DND-41 (cell line): ENCODE results near the gene ACSF3.

Experiments
- ATAC-seq: fragments of 200-7000 bp; cut with Tn5 transposase; 3 replicates; pipeline ENCODE4 v1.9.1; 2021; ENCODE audit warnings: low read depth; ENCODE audit not compliant: insufficient read depth
- DNase-seq: peaks from one replicate; pipeline ENCODE4 v3.0.0-alpha.2; 2020
- H2AFZ ChIP-seq: 2 replicates; pipeline ENCODE4 v1.6.0; 2012; ENCODE audit warnings: low read depth, low read length
- H3K27ac ChIP-seq: 2 replicates; pipeline ENCODE4 v1.5.1; 2012; ENCODE audit warnings: low read length, inconsistent platforms
- H3K27me3 ChIP-seq: fragments of 200-600 bp; sonication (generic); 2 replicates; pipeline ENCODE4 v1.6.0; 2012; ENCODE audit warnings: low read length, mild to moderate bottlenecking, inconsistent platforms; ENCODE audit not compliant: insufficient read depth, poor library complexity
- H3K36me3 ChIP-seq: 2 replicates; pipeline ENCODE4 v1.5.1; 2012; ENCODE audit warnings: low read length, inconsistent platforms; ENCODE audit not compliant: insufficient read depth
- H3K4me1 ChIP-seq: 2 replicates; pipeline ENCODE4 v1.5.1; 2012; ENCODE audit warnings: mild to moderate bottlenecking, low read length; ENCODE audit not compliant: insufficient read depth
- H3K4me2 ChIP-seq: 2 replicates; pipeline ENCODE4 v1.6.0; 2012; ENCODE audit warnings: mild to moderate bottlenecking, moderate library complexity, low read length, inconsistent platforms; ENCODE audit not compliant: insufficient read depth
- H3K4me3 ChIP-seq, 2 experiments: fragments of 200-600 bp in 1 of 2; shearing (Covaris generic) in 1 of 2; 2 replicates each; pipeline ENCODE4 v1.5.1; 2012 to 2016; ENCODE audit warnings: inconsistent platforms in 2 of 2, low read length in 2 of 2, mild to moderate bottlenecking in 2 of 2, low read depth in 1 of 2, moderate library complexity in 1 of 2
- H3K79me2 ChIP-seq: 2 replicates; pipeline ENCODE4 v1.6.0; 2012; ENCODE audit warnings: low read length, inconsistent platforms; ENCODE audit not compliant: insufficient read depth
- H3K9ac ChIP-seq: 2 replicates; pipeline ENCODE4 v1.6.0; 2012; ENCODE audit warnings: low read depth, mild to moderate bottlenecking, inconsistent platforms, low read length, moderate library complexity
- H3K9me3 ChIP-seq: 2 replicates; pipeline ENCODE4 v1.5.1; 2012; ENCODE audit warnings: low read length, moderate library complexity, mild to moderate bottlenecking, inconsistent platforms; ENCODE audit not compliant: insufficient read depth, severe bottlenecking
- H4K20me1 ChIP-seq: 2 replicates; pipeline ENCODE4 v1.6.0; 2012; ENCODE audit warnings: low read length; ENCODE audit not compliant: insufficient read depth
- CTCF ChIP-seq: IDR thresholded peaks from 2 replicates; pipeline ENCODE4 v1.5.1; 2012; ENCODE audit warnings: borderline replicate concordance, low read length, moderate library complexity, mild to moderate bottlenecking; ENCODE audit not compliant: poor library complexity, severe bottlenecking; ENCODE audit errors: extremely low read depth
- EZH2 ChIP-seq: IDR thresholded peaks from 3 replicates; pipeline ENCODE4 v1.6.1; 2012; ENCODE audit warnings: borderline replicate concordance, low read depth, mild to moderate bottlenecking, moderate library complexity, low read length, inconsistent platforms; ENCODE audit not compliant: severe bottlenecking

ACSF3 gene

GRCh38 chr16:89197033-89197632 is 103.5 kb downstream of the ACSF3 start:
- Histone ChIP-seq H3K9me3 (no peaks in the 10 kb centered on the region), H3K4me1 (peaks cover 3% of the 10 kb centered on the region), H3K79me2 (no peaks in the 10 kb centered on the region), H3K4me3 (no peak overlapping the region), H2AFZ (no peak overlapping the region), H4K20me1 (0 out of 2 replicates have a peak, but pooled peaks cover 3% of the 10 kb centered on the region), H3K4me2 (no peak overlapping the region), H3K27me3 (no peaks in the 10 kb centered on the region), H3K36me3 (no peaks in the 10 kb centered on the region), H3K27ac (no peak overlapping the region), H3K9ac (no peak overlapping the region)
- TF ChIP-seq CTCF (no peak), EZH2 (no peak)
- no peak for ATAC-seq
- DNase-seq, result no peak

GRCh38 chr16:89197633-89198416 is 104.2 kb downstream of the ACSF3 start:
- H3K9me3 ChIP-seq, result no peaks in the 10 kb centered on the region
- H3K9ac ChIP-seq, result no peak overlapping the region
- ATAC-seq, result no peak
- DNase-seq, result no peak
- H4K20me1 ChIP-seq, result 0 out of 2 replicates have a peak, but pooled peaks cover 3% of the 10 kb centered on the region
- H3K4me1 ChIP-seq, result no peaks in the 10 kb centered on the region
- no peaks in the 10 kb centered on the region for H3K79me2 ChIP-seq
- no peaks in the 10 kb centered on the region for H3K27me3 ChIP-seq
- no peak overlapping the region for H2AFZ ChIP-seq
- no peak overlapping the region for H3K27ac ChIP-seq
- TF ChIP-seq CTCF (no peak), EZH2 (no peak)
- H3K36me3 ChIP-seq, result no peaks in the 10 kb centered on the region
- no peak overlapping the region for H3K4me3 ChIP-seq
- H3K4me2 ChIP-seq, result no peak overlapping the region

GRCh38 chr16:89198417-89199240 is 105.0 kb downstream of the ACSF3 start:
- H4K20me1 ChIP-seq, result 0 out of 2 replicates have a peak, but pooled peaks cover 3% of the 10 kb centered on the region
- H3K9me3 ChIP-seq, result no peaks in the 10 kb centered on the region
- no peaks in the 10 kb centered on the region for H3K4me1 ChIP-seq
- TF ChIP-seq EZH2 (no peak), CTCF (no peak)
- no peak overlapping the region for H2AFZ ChIP-seq
- no peaks in the 10 kb centered on the region for H3K79me2 ChIP-seq
- H3K4me2 ChIP-seq, result no peak overlapping the region
- no peak overlapping the region for H3K9ac ChIP-seq
- no peaks in the 10 kb centered on the region for H3K27me3 ChIP-seq
- H3K4me3 ChIP-seq, result no peak overlapping the region
- DNase-seq (no peak), ATAC-seq (no peak)
- no peak overlapping the region for H3K27ac ChIP-seq
- H3K36me3 ChIP-seq, result no peaks in the 10 kb centered on the region
